DMS 273 treated with DMSO at 0.1 percent for 48 hours (cell line): Measurements from ENCODE around the gene FAF1.
A peak's percentile ranks its signal among the peaks of the same experiment; 100 is the strongest.
"Not testable (repeated sequence)": the region's sequence is repeated elsewhere in the genome, so short reads cannot be mapped to it uniquely, and the experiment has no call there.

Source experiments
- DNase-seq: peaks from one replicate; lab custom pipeline; 2025; lab: John Stamatoyannopoulos, UW

FAF1 gene

GRCh38 chr1:50907610-50908009 lies 52.5 kb downstream of the FAF1 start:
- not testable (repeated sequence) for DNase-seq

- DNase-seq, result not testable (repeated sequence)
These were observed 54.0 kb downstream of the FAF1 start for GRCh38 chr1:50906050-50906449.

GRCh38 chr1:50902419-50902818 lies 57.6 kb downstream of the FAF1 start:
- DNase-seq, result no peak

- DNase-seq, result no peak
These were observed 58.2 kb downstream of the FAF1 start for GRCh38 chr1:50901872-50902271.

- no peak for DNase-seq
These were observed 61.3 kb downstream of the FAF1 start for GRCh38 chr1:50898773-50899172.

- DNase-seq, result no peak
These were observed 65.7 kb downstream of the FAF1 start for GRCh38 chr1:50894340-50894739.

GRCh38 chr1:50893466-50893865 lies 66.6 kb downstream of the FAF1 start:
- no peak for DNase-seq

- DNase-seq, result not testable (repeated sequence)
These were observed 72.5 kb downstream of the FAF1 start for GRCh38 chr1:50887555-50887954.

GRCh38 chr1:50880373-50880772 lies 79.7 kb downstream of the FAF1 start:
- DNase-seq, result no peak

- DNase-seq, result no peak
These were observed 80.9 kb downstream of the FAF1 start for GRCh38 chr1:50879137-50879536.

GRCh38 chr1:50878434-50878833 lies 81.6 kb downstream of the FAF1 start:
- DNase-seq, result no peak

- DNase-seq, result no peak
These were observed 82.4 kb downstream of the FAF1 start for GRCh38 chr1:50877641-50878040.

- DNase-seq, result peak; percentile 71
These were observed 86.4 kb downstream of the FAF1 start for GRCh38 chr1:50873458-50874187.

- DNase-seq, result not testable (repeated sequence)
These were observed 95.2 kb downstream of the FAF1 start for GRCh38 chr1:50864845-50865244.

GRCh38 chr1:50861772-50862171 lies 98.3 kb downstream of the FAF1 start:
- no peak for DNase-seq

GRCh38 chr1:50860702-50861101 lies 99.4 kb downstream of the FAF1 start:
- DNase-seq, result no peak

- no peak for DNase-seq
These were observed 99.8 kb downstream of the FAF1 start for GRCh38 chr1:50860256-50860655.

GRCh38 chr1:50859657-50860056 lies 100.4 kb downstream of the FAF1 start:
- no peak for DNase-seq

GRCh38 chr1:50858761-50859160 lies 101.3 kb downstream of the FAF1 start:
- no peak for DNase-seq

GRCh38 chr1:50857702-50858101 lies 102.4 kb downstream of the FAF1 start:
- DNase-seq, result no peak

- no peak for DNase-seq
These were observed 106.7 kb downstream of the FAF1 start for GRCh38 chr1:50853325-50853724.

- no peak for DNase-seq
These were observed 107.2 kb downstream of the FAF1 start for GRCh38 chr1:50852889-50853288.

- DNase-seq, result no peak
These were observed 108.6 kb downstream of the FAF1 start for GRCh38 chr1:50851466-50851865.

GRCh38 chr1:50851034-50851433 lies 109.0 kb downstream of the FAF1 start:
- DNase-seq, result no peak
